Measurements from ENCODE around the gene PACRGL. TPM values are rescaled to one million over a fixed set of nuclear protein-coding genes. Genes with fewer than 3 reads are reported as not detected.
"Not testable (repeated sequence)": the region's sequence is repeated elsewhere in the genome, so short reads cannot be mapped to it uniquely, and the experiment has no call there.

PACRGL gene
- total and polyA plus RNA-seq, 4 donors = 13.4 to 19.5 (median 18.1) TPM

GRCh38 chr4:20752641-20753040, 52.4 kb downstream of the PACRGL start:
- H3K4me3 ChIP-seq (ENCODE audit: low read length in 2 of 2) = no peak overlapping the region
- no peaks in the 10 kb centered on the region for H3K36me3 ChIP-seq (ENCODE audit: control insufficient read depth in 1 of 2, insufficient read depth in 2 of 2, low read length in 1 of 2)
- no peaks in the 10 kb centered on the region for H3K9me3 ChIP-seq (ENCODE audit: control insufficient read depth, low read length)
- no peaks in the 10 kb centered on the region for H3K4me1 ChIP-seq (ENCODE audit: control insufficient read depth in 1 of 2, insufficient read depth in 2 of 2, low read length in 2 of 2)
- WGBS, 2 donors = 81 to 87% methylated on average over 3 of the region's 3 CpGs
- no peak overlapping the region for H3K27ac ChIP-seq (ENCODE audit: low read depth in 1 of 2, low read length in 2 of 2)
- ATAC-seq (ENCODE audit: low FRiP score) = no peak
- DNase-seq = no peak
- intact Hi-C loops (cut with DNase I) = no loop called here
- no peaks in the 10 kb centered on the region for H3K27me3 ChIP-seq (ENCODE audit: control insufficient read depth in 1 of 2, insufficient read depth in 2 of 2, low read length in 1 of 2)

GRCh38 chr4:20754036-20754435, 53.8 kb downstream of the PACRGL start:
- Histone ChIP-seq H3K4me3 (ENCODE audit: low read length in 2 of 2) (no peak overlapping the region), H3K27me3 (ENCODE audit: control insufficient read depth in 1 of 2, insufficient read depth in 2 of 2, low read length in 1 of 2) (no peaks in the 10 kb centered on the region), H3K27ac (ENCODE audit: low read depth in 1 of 2, low read length in 2 of 2) (no peak overlapping the region), H3K9me3 (ENCODE audit: control insufficient read depth, low read length) (no peaks in the 10 kb centered on the region), H3K36me3 (ENCODE audit: control insufficient read depth in 1 of 2, insufficient read depth in 2 of 2, low read length in 1 of 2) (no peaks in the 10 kb centered on the region), H3K4me1 (ENCODE audit: control insufficient read depth in 1 of 2, insufficient read depth in 2 of 2, low read length in 2 of 2) (no peaks in the 10 kb centered on the region)
- WGBS, 2 donors = 72 to 91% methylated on average over 1 of the region's 1 CpG
- DNase-seq (no peak), ATAC-seq (ENCODE audit: low FRiP score) (no peak)
- intact Hi-C loops (cut with DNase I) = no loop called here

- 61 to 79% methylated on average over 2 of the region's 2 CpGs for WGBS, 2 donors
- no peak for DNase-seq
Observed at GRCh38 chr4:20760053-20760452, 59.8 kb downstream of the PACRGL start.

GRCh38 chr4:20761382-20761781, 61.1 kb downstream of the PACRGL start:
- Histone ChIP-seq H3K9me3 (ENCODE audit: control insufficient read depth, low read length) (no peaks in the 10 kb centered on the region), H3K36me3 (ENCODE audit: control insufficient read depth in 1 of 2, insufficient read depth in 2 of 2, low read length in 1 of 2) (no peaks in the 10 kb centered on the region), H3K27ac (ENCODE audit: low read depth in 1 of 2, low read length in 2 of 2) (no peak overlapping the region), H3K4me1 (ENCODE audit: control insufficient read depth in 1 of 2, insufficient read depth in 2 of 2, low read length in 2 of 2) (no peaks in the 10 kb centered on the region), H3K27me3 (ENCODE audit: control insufficient read depth in 1 of 2, insufficient read depth in 2 of 2, low read length in 1 of 2) (no peaks in the 10 kb centered on the region), H3K4me3 (ENCODE audit: low read length in 2 of 2) (no peak overlapping the region)
- ATAC-seq (ENCODE audit: low FRiP score) (no peak), DNase-seq (no peak)
- intact Hi-C loops (cut with DNase I) = no loop called here

More at GRCh38 chr4:20760053-20760452, 59.8 kb downstream of the PACRGL start:
- no peak overlapping the region for H3K4me3 ChIP-seq (ENCODE audit: low read length in 2 of 2)
- H3K9me3 ChIP-seq (ENCODE audit: control insufficient read depth, low read length) = no peaks in the 10 kb centered on the region
- H3K27me3 ChIP-seq (ENCODE audit: control insufficient read depth in 1 of 2, insufficient read depth in 2 of 2, low read length in 1 of 2) = no peaks in the 10 kb centered on the region
- no peak for ATAC-seq (ENCODE audit: low FRiP score)
- no peaks in the 10 kb centered on the region for H3K4me1 ChIP-seq (ENCODE audit: control insufficient read depth in 1 of 2, insufficient read depth in 2 of 2, low read length in 2 of 2)
- intact Hi-C loops (cut with DNase I) = no loop called here
- H3K36me3 ChIP-seq (ENCODE audit: control insufficient read depth in 1 of 2, insufficient read depth in 2 of 2, low read length in 1 of 2) = no peaks in the 10 kb centered on the region
- no peak overlapping the region for H3K27ac ChIP-seq (ENCODE audit: low read depth in 1 of 2, low read length in 2 of 2)

GRCh38 chr4:20761826-20762225, 61.6 kb downstream of the PACRGL start:
- DNase-seq = no peak
- H3K4me1 ChIP-seq (ENCODE audit: control insufficient read depth in 1 of 2, insufficient read depth in 2 of 2, low read length in 2 of 2) = no peaks in the 10 kb centered on the region
- H3K27me3 ChIP-seq (ENCODE audit: control insufficient read depth in 1 of 2, insufficient read depth in 2 of 2, low read length in 1 of 2) = no peaks in the 10 kb centered on the region
- 91 to 100% methylated on average over 1 of the region's 1 CpG for WGBS, 2 donors
- intact Hi-C loops (cut with DNase I) = no loop called here
- ATAC-seq (ENCODE audit: low FRiP score) = no peak
- H3K36me3 ChIP-seq (ENCODE audit: control insufficient read depth in 1 of 2, insufficient read depth in 2 of 2, low read length in 1 of 2) = no peaks in the 10 kb centered on the region
- no peaks in the 10 kb centered on the region for H3K9me3 ChIP-seq (ENCODE audit: control insufficient read depth, low read length)
- H3K27ac ChIP-seq (ENCODE audit: low read depth in 1 of 2, low read length in 2 of 2) = no peak overlapping the region
- H3K4me3 ChIP-seq (ENCODE audit: low read length in 2 of 2) = no peak overlapping the region

- intact Hi-C loops (cut with DNase I) = no loop called here
- Histone ChIP-seq H3K36me3 (ENCODE audit: control insufficient read depth in 1 of 2, insufficient read depth in 2 of 2, low read length in 1 of 2) (no peaks in the 10 kb centered on the region), H3K4me3 (ENCODE audit: low read length in 2 of 2) (no peak overlapping the region), H3K4me1 (ENCODE audit: control insufficient read depth in 1 of 2, insufficient read depth in 2 of 2, low read length in 2 of 2) (no peaks in the 10 kb centered on the region), H3K9me3 (ENCODE audit: control insufficient read depth, low read length) (no peaks in the 10 kb centered on the region), H3K27ac (ENCODE audit: low read depth in 1 of 2, low read length in 2 of 2) (no peak overlapping the region), H3K27me3 (ENCODE audit: control insufficient read depth in 1 of 2, insufficient read depth in 2 of 2, low read length in 1 of 2) (no peaks in the 10 kb centered on the region)
- 76 to 77% methylated on average over 13 of the region's 13 CpGs for WGBS, 2 donors
- DNase-seq (no peak), ATAC-seq (ENCODE audit: low FRiP score) (no peak)
Observed at GRCh38 chr4:20764366-20764992, 64.2 kb downstream of the PACRGL start.

- Histone ChIP-seq H3K27ac (ENCODE audit: low read depth in 1 of 2, low read length in 2 of 2) (no peak overlapping the region), H3K4me1 (ENCODE audit: control insufficient read depth in 1 of 2, insufficient read depth in 2 of 2, low read length in 2 of 2) (no peaks in the 10 kb centered on the region), H3K27me3 (ENCODE audit: control insufficient read depth in 1 of 2, insufficient read depth in 2 of 2, low read length in 1 of 2) (no peaks in the 10 kb centered on the region), H3K4me3 (ENCODE audit: low read length in 2 of 2) (no peak overlapping the region), H3K36me3 (ENCODE audit: control insufficient read depth in 1 of 2, insufficient read depth in 2 of 2, low read length in 1 of 2) (no peaks in the 10 kb centered on the region), H3K9me3 (ENCODE audit: control insufficient read depth, low read length) (no peaks in the 10 kb centered on the region)
- intact Hi-C loops (cut with DNase I) = loop anchor here in 1 of 2 donors (10.0 kb wide), 2 partner anchors 361 to 991 kb away; no protein-coding TSS in a partner anchor
- peak; percentile 70 for ATAC-seq (ENCODE audit: low FRiP score)
- DNase-seq = no peak
- WGBS, 2 donors = 23 to 24% methylated on average over 14 of the region's 14 CpGs
Observed at GRCh38 chr4:20773144-20773997, 73.1 kb downstream of the PACRGL start.

- WGBS, 2 donors = 74 to 78% methylated on average over 1 of the region's 1 CpG
- Histone ChIP-seq H3K36me3 (ENCODE audit: control insufficient read depth in 1 of 2, insufficient read depth in 2 of 2, low read length in 1 of 2) (no peaks in the 10 kb centered on the region), H3K4me3 (ENCODE audit: low read length in 2 of 2) (no peak overlapping the region), H3K9me3 (ENCODE audit: control insufficient read depth, low read length) (peaks cover 4% of the 10 kb centered on the region), H3K4me1 (ENCODE audit: control insufficient read depth in 1 of 2, insufficient read depth in 2 of 2, low read length in 2 of 2) (no peaks in the 10 kb centered on the region), H3K27ac (ENCODE audit: low read depth in 1 of 2, low read length in 2 of 2) (no peak overlapping the region), H3K27me3 (ENCODE audit: control insufficient read depth in 1 of 2, insufficient read depth in 2 of 2, low read length in 1 of 2) (no peaks in the 10 kb centered on the region)
- no peak for DNase-seq
- intact Hi-C loops (cut with DNase I) = loop anchor here in 1 of 2 donors (10.0 kb wide), 2 partner anchors 356 to 986 kb away; no protein-coding TSS in a partner anchor
- no peak for ATAC-seq (ENCODE audit: low FRiP score)
Observed at GRCh38 chr4:20778896-20779295, 78.6 kb downstream of the PACRGL start.

GRCh38 chr4:20783134-20783533, 82.9 kb downstream of the PACRGL start:
- H3K27ac ChIP-seq (ENCODE audit: low read depth in 1 of 2, low read length in 2 of 2); H3K9me3 ChIP-seq (ENCODE audit: control insufficient read depth, low read length); ATAC-seq (ENCODE audit: low FRiP score); H3K4me1 ChIP-seq (ENCODE audit: control insufficient read depth in 1 of 2, insufficient read depth in 2 of 2, low read length in 2 of 2); H3K4me3 ChIP-seq (ENCODE audit: low read length in 2 of 2); DNase-seq; intact Hi-C loops (cut with DNase I); H3K36me3 ChIP-seq (ENCODE audit: control insufficient read depth in 1 of 2, insufficient read depth in 2 of 2, low read length in 1 of 2); H3K27me3 ChIP-seq (ENCODE audit: control insufficient read depth in 1 of 2, insufficient read depth in 2 of 2, low read length in 1 of 2): not testable (repeated sequence)
- 83 to 88% methylated on average over 1 of the region's 1 CpG for WGBS, 2 donors

All from aorta (tissue), 5 donors.